Stimulated activated naive CD8-positive, alpha-beta T cell treated with anti-CD3 and anti-CD28 coated beads, Interleukin-15, Interleukin-2, amounts not matched to agents 100 U/mL and 50 U/mL, for 24 hours (primary cell): Measurements from ENCODE around the gene DISP3.
A peak's percentile ranks its signal among the peaks of the same experiment; 100 is the strongest.

ENCODE experiments used
- ATAC-seq: fragments of 150-1000 bp; cut with Tn5 transposase; one replicate; pipeline ENCODE4 v1.10.0; 2021
- DNase-seq: peaks from one replicate; pipeline ENCODE4 v3.0.0; 2021

Gene DISP3

DNA sequence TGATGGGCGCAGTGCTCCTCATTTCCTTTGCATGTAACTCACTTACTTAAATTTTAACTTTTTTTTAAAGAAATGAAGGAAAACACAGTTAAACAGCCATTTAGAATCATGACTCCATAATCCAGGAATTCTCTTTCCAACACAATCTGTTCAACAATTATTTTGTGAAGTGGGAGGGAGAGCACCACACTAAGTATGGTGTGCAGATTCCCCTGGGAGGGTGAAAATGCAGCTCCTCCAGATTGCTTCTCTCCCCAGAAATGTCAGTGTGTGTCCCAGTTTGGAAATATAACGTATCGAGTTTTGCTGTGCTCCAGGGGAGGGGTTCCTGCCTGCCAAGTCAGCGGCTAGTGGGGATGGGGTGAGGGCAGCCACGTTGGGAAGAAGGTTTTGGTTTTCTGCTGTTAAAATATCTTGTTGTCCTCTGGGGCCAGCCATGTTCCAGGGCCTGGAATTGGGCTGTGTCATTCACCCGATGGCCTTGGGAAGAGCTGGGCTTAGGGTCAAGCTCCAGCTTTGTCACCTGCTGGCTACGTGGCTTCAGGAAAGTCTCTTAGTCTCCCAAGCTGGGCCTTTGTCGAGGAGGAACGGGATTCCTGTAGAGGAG lies 17.3 kb upstream of the DISP3 start:
- ATAC-seq (no peak), DNase-seq (no peak)

DNA sequence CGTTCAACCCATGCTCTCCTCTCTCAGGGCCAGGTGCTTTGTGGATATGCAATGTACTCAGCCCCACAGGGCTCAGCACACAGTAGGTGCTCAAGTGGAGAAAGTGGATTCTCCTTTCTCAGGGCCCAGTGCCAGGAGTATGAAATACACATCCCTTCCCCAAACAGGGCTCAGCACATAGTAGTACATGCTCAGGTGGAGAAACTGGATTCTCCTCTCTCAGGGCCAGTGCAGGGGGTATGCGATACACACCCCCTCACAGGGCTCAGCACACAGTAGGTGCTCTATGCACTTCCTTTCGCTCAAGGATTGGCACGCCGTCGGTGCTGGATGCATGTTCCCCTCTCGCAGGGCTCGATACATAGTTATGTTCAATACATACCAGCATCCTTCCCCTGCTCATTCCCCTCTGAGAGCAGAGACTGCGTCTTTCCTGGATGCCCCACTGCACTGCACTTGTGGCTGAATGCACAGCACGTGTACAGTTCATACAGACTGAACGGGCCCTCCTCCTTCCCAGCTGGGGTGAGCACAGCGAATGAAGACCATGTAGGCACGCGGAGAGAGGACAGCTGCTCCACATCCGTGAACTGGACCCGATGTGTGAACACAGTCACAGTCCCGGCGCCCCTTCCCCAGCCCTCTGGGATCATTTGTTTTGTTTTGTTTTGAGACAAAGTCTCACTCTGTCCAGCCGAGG lies 16.6 kb upstream of the DISP3 start:
- no peak for ATAC-seq
- DNase-seq = no peak

DNA sequence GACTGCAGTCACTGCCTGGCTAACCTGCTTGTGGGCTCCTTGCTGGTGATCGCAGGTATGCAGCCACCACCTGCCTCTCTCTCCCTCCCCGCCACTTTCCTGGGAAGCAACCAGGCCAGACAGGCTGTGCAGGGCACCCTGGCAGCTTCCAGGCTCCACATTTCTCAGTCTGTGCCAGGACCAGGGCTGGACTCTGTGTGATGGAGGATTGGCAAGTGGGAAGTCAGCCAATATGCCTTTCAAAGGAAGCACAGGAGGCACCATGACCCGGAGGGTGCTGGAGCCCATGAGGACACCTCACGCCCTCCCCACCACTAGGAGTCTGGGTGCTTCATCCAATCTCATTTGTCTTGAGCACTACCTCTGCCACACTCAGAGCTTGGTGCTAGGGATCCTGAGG lies 15.8 kb upstream of the DISP3 start:
- ATAC-seq = no peak
- DNase-seq = no peak

DNA sequence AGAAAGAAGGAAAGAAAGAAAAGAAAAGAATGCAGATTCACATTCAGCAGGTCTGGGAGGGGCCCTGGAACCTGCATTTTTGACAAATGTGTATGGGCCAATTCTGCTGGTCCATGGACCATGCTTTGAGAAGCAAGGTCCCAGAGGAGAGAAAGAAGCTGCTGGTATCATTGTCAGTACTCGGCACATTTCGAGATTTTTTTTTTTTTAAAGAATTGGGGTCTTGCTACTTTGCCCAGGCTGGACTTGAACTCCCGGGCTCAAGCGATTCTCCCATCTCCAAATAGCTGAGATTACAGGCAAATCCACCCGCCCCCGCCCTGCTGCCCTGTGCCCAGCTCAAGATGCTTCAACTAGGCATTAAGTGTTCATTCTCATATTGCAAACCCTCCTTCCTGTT lies 13.6 kb upstream of the DISP3 start:
- DNase-seq = no peak
- no peak for ATAC-seq

DNA sequence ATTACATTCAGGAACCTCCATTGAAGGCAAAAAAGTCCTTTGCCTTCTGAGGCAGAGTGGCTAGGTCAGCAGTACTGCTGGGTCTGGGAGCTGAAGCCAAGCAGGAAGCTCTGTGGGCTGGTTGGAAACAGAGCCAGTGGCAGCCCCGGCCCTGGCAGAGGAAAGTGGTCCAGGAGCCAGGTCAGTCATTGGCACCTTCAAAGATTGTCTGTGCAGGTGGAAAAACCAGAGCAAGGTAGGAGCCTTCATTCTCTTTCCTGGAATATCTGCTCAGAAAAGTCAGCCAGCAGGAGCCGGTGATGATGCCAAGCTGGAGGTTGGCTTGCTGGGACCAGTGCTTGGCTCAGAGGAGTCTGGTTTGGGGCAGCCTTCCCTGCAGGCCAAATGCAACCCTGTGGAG lies 12.5 kb upstream of the DISP3 start:
- no peak for DNase-seq
- ATAC-seq = no peak

DNA sequence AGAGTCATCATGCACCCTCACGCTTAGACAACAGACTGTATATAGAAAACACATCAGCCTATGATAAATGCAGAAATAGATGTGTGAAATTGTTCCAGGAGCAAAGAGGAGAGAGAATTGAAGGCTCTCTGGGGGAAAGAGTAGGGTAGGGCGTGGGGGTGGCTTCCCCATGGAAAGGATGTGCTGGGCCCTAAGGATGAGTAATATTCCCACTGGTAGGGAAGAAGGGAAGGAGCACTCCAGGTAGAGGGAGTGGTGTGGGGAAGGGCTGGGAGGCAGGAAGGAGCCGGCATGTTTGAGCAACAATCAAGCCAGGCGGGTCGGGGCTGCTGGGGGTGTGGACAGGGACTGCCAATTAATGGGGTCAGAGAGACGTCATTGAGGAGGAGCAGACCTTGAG lies 10.1 kb upstream of the DISP3 start:
- DNase-seq = no peak
- ATAC-seq = no peak

DNA sequence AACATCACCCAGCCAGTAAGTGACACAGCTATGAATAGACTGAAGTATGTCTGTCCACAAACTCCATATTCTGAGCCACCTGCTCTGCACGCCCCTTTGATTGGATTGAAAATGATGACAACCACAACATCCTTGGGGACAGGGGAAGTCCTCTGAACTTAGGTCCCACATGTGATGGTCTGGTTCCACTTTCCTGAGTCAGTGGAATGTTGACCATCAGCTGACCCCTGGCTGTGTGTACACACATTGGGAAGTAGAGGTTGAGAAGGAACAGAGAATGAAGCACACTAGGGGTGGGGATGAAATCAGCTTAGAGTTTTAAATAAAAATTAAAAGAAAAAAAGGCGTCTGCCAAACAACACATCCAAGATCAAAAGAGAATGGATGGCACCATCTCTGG lies 8.0 kb upstream of the DISP3 start:
- ATAC-seq (no peak), DNase-seq (no peak)

DNA sequence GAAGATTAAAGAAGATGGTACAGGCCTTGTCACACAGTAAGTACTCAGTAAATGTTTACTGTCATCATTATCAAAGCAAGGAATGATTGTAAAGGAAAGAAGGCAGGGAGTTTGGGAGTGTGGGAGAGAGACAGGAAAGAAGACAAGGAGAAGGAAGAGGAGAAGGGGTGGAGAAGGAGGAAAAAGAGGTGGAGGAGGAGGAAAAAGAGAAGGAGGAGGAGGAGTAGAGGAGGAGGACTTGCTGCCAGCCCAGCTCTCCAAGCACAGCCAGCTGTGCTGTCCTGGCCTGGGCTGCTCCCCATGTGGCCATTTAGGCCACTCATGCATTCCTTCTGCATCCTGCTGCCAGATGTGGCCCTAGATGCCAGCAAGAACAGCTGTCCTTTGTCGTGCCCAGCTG lies 7.5 kb upstream of the DISP3 start:
- no peak for ATAC-seq
- no peak for DNase-seq

DNA sequence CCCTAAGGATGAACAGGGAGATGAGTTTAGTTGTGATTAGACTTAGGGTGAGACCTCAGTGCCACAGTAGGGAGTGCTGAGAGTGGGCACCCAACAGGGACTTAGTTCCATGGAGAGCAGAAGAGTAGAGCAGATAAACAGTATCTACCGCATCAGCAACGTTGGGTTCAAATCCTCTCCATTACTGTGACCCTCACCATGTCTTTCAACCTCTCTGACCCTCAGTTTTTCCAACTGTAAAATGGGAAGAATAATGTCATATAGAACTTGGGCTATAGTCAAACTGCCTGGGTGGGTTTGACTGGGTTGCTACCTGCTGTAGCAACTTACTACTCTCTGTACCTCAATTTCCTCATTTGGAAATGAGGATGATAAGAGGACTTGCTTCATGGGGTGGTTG lies 6.7 kb upstream of the DISP3 start:
- no peak for ATAC-seq
- DNase-seq = no peak

DNA sequence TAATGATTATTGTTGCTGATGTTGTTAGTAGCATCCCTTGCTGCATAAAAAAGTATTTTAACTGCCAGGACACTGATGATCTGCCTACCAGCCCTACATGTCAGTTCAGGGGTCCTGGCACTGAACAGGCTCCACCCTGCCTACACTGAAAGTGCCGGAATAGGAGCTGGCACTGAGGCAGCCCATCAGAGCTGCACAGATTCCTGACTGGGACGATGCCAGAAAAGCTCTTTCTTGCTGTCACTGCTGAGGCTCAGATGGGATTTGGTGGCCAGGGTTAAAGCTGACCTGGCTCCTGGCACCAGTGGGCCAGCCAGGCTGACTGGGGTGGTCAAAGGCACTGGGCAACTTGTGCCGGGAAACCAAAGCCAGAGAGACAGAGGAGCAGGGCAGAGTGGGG lies 6.2 kb upstream of the DISP3 start:
- no peak for ATAC-seq
- no peak for DNase-seq

DNA sequence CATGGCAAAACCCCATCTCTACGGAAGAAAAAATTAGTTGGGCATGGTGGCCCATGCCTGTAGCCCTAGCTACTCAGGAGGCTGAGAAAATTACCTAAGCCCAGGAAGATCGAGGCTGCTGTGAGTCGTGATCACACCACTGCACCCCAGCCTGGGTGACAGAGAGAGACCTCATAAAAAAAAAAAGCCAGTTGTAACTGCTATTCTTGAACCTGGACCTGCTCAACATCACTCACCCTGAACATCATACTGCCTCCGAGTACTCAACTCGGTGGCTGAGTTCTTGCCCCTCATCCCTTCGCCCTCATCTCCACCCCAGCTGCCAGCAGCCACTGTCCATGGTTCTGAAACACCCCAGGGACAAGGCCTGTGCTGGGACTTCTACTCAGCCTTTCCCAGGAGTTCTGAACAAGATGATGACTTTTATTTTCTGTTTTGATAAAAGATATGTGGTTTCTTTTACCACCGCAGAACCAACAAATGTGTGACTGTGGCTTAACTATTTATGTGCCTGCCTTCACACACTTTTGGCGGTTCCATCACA lies 5.4 kb upstream of the DISP3 start:
- no peak for ATAC-seq
- DNase-seq = peak; percentile 35

DNA sequence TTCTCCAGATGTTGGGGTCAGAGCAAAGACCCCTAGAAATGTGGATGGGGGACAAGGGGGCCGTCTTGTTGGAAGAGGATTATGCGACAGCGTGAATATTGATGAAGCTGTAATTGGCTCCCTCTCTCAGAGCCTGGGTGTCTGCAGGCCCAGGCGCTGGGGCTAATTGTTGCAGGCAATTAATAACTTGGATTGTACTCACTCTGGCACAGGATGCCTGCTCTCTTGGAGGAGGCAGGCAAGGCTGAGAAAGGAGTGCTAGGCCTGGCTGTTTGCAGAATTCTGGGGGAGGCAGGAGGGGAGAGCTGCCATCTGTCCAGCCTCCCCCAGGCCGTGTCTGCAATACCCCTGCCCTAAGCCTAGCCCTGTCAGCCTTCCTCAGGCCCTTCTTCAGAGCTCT lies 4.1 kb upstream of the DISP3 start:
- DNase-seq (no peak), ATAC-seq (no peak)

DNA sequence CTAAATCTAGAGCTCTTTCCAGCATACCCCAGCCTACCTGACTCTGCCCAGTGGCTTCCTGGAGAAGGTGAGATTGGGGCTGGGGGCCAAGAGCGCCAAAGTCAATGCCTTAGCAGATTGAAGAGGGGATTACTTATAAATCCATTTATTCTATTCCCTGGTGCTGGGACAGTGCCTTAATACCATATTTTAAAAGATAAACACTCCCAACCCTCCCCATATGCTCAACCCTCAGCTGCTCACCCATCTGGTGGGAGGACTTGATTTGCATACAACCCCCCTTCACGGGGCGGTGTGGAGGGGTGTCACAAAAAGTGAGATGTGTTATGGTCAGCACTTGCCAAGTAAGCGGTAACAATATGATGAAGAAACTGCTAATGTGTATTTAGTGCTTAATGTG lies 3.2 kb upstream of the DISP3 start:
- ATAC-seq (no peak), DNase-seq (no peak)

DNA sequence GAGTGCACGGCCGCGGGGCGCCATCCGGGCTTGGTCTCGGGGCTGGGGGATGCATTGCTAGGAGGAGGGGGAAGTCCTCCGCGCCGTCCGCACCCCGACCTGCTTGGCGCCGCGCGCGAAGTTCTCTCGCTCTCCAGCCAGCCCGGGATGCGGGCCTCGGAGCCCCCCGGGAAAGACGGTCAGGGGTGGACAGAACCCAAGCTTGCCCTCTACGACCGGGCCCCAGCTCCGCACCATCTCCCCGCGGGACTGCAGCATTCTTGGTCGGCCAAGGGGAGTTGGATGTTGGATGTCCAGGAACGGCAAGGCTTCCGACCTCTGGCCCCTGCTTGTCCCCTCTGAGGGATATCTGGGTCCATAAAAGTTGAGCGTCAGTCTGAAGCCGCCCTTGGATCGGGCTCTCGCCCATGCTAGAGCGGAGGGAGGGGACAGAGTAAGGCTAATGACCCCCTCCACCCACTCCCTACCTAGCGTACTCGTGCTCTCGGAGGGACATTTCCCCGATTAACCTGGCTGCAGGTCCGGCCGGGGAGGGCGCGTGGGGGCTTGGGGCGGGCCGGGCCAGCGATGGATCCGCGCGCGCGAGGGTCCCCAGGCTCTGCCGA lies 522 bp downstream of the DISP3 start:
- ATAC-seq = no peak
- DNase-seq = peak; percentile 9

DNA sequence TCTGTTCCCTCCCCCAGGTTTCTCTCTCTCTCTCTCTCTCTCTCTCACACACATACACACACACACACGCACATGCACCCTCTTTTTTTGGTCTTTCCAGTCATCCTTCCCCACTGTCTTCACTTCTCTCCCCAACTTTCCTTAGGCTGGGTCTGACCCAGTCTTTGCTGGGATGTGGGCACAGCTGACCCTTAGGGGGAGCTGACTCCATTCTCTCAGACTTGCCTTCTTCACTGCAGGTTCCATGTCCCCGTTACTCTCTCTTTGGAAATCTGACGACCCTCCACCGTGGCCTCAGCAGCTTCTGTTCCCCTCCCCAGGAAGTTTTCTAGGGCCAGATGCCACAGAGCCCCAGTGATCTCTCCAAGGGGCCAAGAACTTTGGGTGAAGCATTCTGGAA lies 2.1 kb downstream of the DISP3 start:
- no peak for ATAC-seq

DNA sequence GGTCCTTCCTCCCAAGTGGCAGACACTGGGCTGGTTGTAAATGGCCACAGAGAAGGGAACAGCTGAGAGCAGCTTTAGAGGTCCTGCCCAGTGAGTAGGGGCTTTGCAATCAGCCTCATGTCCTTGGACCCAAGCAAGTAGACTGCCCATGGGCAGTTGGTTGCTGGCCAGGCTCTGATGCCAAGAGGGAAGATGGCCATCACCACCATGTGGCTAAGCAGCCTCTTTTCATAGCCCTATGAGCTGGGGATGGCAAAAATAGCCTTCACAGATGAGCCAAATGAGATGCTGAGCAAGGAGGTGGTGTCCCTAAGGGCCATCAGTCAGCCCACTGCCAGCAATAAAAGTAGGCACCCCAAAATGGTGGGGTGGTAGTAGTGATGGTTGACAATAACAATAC lies 3.2 kb downstream of the DISP3 start:
- no peak for DNase-seq
- no peak for ATAC-seq

More for the DNA sequence above, 2.1 kb downstream of the DISP3 start:
- DNase-seq = no peak

DNA sequence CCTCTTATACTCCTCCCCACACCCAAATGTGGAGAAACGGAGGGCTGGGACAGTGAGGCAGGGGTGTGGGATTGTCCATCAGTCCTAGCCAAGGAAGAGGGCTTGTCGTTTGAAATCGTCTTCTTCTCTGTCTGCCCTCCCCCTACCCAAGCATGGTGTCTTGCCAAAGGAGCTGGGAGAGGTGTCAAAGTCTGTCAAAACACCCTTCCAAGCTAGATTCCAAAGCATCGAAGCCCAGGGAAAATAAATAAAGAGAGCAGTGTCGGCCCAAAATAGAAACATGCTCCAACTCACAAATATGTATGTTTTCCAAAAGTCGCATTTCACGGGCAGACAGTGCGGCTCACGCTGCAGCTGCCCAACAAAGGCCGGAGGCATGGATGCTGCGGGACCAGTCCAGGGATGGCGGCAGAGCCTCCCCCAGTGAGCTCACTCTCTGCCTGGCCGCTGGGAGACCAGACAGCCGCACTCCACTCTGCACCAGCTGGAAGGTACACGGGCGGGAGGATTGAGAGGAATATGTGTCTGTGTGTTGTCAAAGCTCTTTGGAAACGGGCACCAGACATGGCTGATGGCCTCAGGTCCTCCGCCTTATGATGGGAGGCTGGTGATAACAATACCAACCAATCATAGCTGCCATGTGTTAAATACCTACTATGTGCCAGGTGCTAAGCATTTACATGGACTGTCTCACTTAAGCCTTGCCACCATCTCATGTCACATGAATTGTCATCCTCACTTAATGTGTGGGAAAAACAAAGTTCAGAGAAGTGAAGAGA lies 3.9 kb downstream of the DISP3 start:
- ATAC-seq (no peak), DNase-seq (no peak)

DNA sequence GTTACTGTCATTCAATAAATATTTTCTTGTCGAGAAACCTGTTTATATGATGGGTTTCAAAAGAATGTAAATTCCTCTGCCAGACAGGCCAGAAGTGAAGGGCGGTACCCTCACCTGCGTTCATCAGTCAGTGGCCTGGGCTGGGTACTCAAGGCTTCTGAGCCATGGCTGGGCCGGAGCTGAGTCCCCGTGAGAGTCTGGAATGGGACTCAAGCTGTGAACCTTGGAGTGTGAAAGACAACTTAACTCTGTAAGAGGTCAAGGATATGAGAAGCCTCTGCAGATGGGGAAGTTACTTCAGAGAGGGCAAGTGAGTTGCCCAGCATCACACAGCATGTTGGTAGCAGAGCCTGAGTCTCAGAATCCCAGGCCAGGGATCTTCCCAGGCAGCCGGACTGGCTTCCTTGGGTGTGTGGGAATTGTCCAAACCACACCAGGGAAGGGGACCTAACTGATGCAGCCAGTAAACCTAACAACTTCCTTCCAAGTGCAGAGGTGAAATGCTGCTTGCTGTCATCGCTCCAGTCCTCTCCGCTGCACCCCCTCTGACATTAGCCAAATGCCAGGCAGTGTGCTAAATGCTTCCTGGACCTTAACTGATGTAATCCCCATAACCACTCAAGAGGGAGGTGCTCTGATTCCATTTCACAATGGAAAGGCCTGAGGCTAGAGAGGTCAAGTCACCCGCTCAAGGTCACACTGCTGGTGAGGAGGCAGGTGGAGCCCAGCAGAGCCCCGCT lies 4.8 kb downstream of the DISP3 start:
- DNase-seq (no peak), ATAC-seq (no peak)

DNA sequence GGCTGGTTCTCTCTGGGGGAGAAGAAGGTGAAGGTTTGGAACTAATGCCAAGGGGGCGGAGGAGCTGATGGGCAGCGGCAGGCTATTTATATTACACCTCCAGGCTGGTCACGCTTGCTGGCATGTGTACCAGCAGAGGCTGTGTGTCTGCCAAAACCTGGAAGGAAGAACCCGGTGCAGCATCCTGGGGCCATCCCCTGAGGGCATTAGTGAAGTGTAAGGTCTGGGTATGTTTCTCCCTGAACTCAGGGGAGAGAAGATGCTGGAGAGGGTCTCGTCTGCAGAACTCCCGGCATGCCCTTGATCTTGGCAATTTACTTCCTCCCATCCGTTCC lies 5.3 kb downstream of the DISP3 start:
- ATAC-seq (no peak), DNase-seq (no peak)

DNA sequence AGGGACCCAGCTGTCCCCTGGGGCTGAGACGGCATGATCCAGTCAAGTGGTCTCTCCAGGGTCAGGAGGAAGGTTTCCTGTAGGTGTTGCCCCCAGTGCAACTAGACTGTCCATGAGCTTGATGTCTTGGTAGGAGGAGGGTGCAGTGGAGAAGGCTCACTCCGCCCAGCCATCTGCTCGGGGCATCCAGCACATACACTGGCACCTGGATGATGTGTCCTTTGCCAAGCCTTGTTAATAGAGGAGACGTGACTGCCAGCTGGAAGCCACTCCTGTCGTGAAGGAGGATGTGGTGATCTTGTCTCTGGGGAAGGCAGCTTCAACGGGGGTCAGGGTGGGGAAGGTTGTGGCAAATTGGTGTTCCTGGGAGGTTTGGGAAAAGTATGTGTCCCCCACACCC lies 6.2 kb downstream of the DISP3 start:
- DNase-seq (no peak), ATAC-seq (no peak)

DNA sequence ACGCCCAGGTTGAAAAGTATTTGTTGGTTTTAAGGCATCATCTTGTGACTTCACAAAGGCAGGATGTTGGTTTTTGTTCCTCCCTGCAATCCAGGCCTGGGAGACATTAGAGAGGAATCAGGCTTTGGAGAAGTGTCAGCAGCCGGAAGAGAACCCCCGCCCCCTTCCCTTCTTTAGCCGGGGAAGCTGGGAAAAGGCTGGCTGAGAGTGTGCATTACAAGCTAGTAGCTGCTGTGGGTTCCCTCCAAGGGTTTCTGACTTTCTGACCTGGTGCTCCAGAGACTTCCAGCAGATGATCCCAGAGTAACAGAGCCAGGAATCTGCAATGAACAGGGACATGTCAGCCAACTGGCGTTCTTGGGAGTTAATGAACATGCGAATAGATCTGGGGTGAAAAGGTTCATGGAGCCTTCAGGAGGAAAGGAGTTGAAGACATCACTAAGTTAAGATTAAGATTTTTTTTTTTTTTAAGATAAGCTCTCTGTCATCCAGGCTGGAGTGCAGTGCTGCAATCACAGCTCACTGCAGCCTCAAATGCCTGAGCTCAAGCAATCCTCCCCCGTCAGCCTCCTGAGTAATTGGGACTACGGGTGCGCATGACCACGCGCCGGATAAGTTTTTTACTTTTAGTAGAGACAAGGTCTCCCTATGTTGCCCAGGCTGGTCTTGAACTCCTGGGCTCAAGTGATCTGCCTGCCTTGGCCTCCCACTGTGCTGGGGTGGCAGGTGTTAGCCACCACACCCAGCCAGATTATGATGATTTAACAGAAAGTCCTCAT lies 7.5 kb downstream of the DISP3 start:
- DNase-seq (no peak), ATAC-seq (no peak)
